ENCODE measurements around the gene HIBADH. TPM values are rescaled to one million over a fixed set of nuclear protein-coding genes. Genes with fewer than 3 reads are reported as not detected.
A peak's percentile ranks its signal among the peaks of the same experiment; 100 is the strongest.

Gene HIBADH
- total RNA-seq, 1 experiment from 2014 or later, result 42.0 TPM

GRCh38 chr7:27608776-27609495 lies 53.7 kb downstream of the HIBADH start:
- Histone ChIP-seq H3K4me3 (ENCODE audit: insufficient read depth, low read depth, low read length) (no peak overlapping the region), H3K36me3 (replicated peaks; ENCODE audit: control insufficient read depth, insufficient read depth, low read length) (no peaks in the 10 kb centered on the region), H3K27me3 (ENCODE audit: control insufficient read depth, insufficient read depth, low read length) (no peaks in the 10 kb centered on the region)
- DNase-seq, result no peak

DNA sequence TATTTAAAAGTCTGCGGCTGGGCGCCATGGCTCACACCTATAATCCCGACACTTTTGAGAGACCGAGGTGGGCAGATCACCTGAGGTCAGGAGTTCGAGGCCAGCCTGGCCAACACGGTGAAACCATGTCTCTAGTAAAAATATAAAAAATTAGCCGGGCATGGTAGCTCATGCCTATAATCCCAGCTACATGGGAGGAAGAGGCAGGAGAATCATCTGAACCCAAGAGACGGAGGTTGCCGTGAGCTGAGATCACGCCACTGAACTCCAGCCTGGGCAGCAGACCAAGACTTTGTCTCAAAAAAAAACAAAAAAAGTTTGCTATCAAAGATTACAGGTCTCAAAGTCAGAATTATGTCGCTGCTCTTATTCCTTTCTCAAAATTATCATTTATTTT lies 55.5 kb downstream of the HIBADH start:
- Histone ChIP-seq H3K27me3 (ENCODE audit: control insufficient read depth, insufficient read depth, low read length) (no peaks in the 10 kb centered on the region), H3K36me3 (replicated peaks; ENCODE audit: control insufficient read depth, insufficient read depth, low read length) (no peaks in the 10 kb centered on the region), H3K4me3 (ENCODE audit: insufficient read depth, low read depth, low read length) (no peak overlapping the region)
- DNase-seq, result no peak

GRCh38 chr7:27606270-27607209 lies 56.1 kb downstream of the HIBADH start:
- H3K4me3 ChIP-seq (ENCODE audit: insufficient read depth, low read depth, low read length), result no peak overlapping the region
- no peaks in the 10 kb centered on the region for H3K36me3 ChIP-seq (replicated peaks; ENCODE audit: control insufficient read depth, insufficient read depth, low read length)
- no peaks in the 10 kb centered on the region for H3K27me3 ChIP-seq (ENCODE audit: control insufficient read depth, insufficient read depth, low read length)
- no peak for DNase-seq

GRCh38 chr7:27605689-27606269 lies 56.9 kb downstream of the HIBADH start:
- no peak for DNase-seq

GRCh38 chr7:27605283-27605682 lies 57.4 kb downstream of the HIBADH start:
- Histone ChIP-seq H3K36me3 (replicated peaks; ENCODE audit: control insufficient read depth, insufficient read depth, low read length) (no peaks in the 10 kb centered on the region), H3K4me3 (ENCODE audit: insufficient read depth, low read depth, low read length) (no peak overlapping the region), H3K27me3 (ENCODE audit: control insufficient read depth, insufficient read depth, low read length) (no peaks in the 10 kb centered on the region)
- no peak for DNase-seq

More at GRCh38 chr7:27605689-27606269, 56.9 kb downstream of the HIBADH start:
- Histone ChIP-seq H3K27me3 (ENCODE audit: control insufficient read depth, insufficient read depth, low read length) (no peaks in the 10 kb centered on the region), H3K36me3 (replicated peaks; ENCODE audit: control insufficient read depth, insufficient read depth, low read length) (no peaks in the 10 kb centered on the region), H3K4me3 (ENCODE audit: insufficient read depth, low read depth, low read length) (no peak overlapping the region)

- Histone ChIP-seq H3K27me3 (ENCODE audit: control insufficient read depth, insufficient read depth, low read length) (no peaks in the 10 kb centered on the region), H3K36me3 (replicated peaks; ENCODE audit: control insufficient read depth, insufficient read depth, low read length) (no peaks in the 10 kb centered on the region), H3K4me3 (ENCODE audit: insufficient read depth, low read depth, low read length) (no peak overlapping the region)
- no peak for DNase-seq
Observed at GRCh38 chr7:27603813-27604212, 58.9 kb downstream of the HIBADH start.

DNA sequence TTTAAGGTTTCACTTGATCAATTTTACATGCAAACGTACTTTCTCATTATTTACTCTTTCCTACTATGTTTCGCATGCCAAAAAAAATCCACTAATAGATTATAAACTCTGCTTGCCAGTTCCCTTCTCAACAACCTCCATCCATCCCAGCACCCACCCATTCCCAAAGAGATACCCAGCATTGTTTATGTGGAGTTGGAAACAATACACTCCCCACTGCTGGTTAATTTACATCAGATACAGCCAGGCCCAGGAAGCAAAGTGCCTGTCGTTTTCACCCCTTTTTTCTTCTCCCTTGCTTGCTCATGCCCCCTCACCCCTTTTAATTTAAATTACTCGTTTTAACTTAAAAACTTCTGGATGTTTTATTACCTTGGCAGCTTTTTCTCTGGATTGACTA lies 59.9 kb downstream of the HIBADH start:
- no peaks in the 10 kb centered on the region for H3K27me3 ChIP-seq (ENCODE audit: control insufficient read depth, insufficient read depth, low read length)
- no peaks in the 10 kb centered on the region for H3K36me3 ChIP-seq (replicated peaks; ENCODE audit: control insufficient read depth, insufficient read depth, low read length)
- H3K4me3 ChIP-seq (ENCODE audit: insufficient read depth, low read depth, low read length), result no peak overlapping the region
- DNase-seq, result peak; percentile 68

DNA sequence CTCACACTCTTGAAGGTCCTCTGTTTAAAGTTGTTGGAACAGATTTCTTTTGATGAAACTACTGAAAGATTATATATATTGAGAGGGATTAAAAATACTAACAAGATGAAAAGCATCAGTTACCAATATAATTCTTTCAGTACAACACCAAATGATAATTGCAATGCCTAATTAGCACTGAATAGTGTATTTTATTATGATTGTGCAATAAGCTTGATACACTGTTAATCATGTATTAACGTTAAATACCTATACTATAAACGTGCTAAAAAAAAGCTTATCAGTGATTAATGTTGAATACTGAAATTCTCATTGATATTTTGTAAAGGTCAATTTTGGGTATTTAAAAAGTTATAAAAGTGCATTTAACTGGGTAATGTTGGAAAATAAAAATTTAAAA lies 61.5 kb downstream of the HIBADH start:
- no peak for DNase-seq
- Histone ChIP-seq H3K36me3 (replicated peaks; ENCODE audit: control insufficient read depth, insufficient read depth, low read length) (no peaks in the 10 kb centered on the region), H3K4me3 (ENCODE audit: insufficient read depth, low read depth, low read length) (no peak overlapping the region), H3K27me3 (ENCODE audit: control insufficient read depth, insufficient read depth, low read length) (no peaks in the 10 kb centered on the region)

GRCh38 chr7:27600247-27600646 lies 62.4 kb downstream of the HIBADH start:
- no peak for DNase-seq
- no peaks in the 10 kb centered on the region for H3K27me3 ChIP-seq (ENCODE audit: control insufficient read depth, insufficient read depth, low read length)
- H3K4me3 ChIP-seq (ENCODE audit: insufficient read depth, low read depth, low read length), result no peak overlapping the region
- no peaks in the 10 kb centered on the region for H3K36me3 ChIP-seq (replicated peaks; ENCODE audit: control insufficient read depth, insufficient read depth, low read length)

DNA sequence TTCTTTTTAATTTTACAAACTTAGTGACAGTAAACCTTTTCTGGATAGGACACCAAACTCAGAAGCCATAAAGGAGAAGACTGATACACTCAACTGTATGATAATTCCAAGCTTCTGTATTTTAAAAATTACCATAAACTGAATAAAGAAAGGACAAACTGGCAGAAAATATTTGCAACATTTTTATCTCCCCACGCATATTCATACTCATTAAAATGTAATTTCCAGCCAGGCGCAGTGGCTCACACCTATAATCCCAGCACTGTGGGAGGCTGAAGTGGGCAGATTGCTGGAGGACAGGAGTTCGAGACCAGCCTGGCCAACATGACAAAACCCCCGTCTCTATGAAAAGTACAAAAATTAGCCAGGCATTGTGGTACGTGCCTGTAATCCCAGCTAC lies 67.7 kb downstream of the HIBADH start:
- H3K36me3 ChIP-seq (replicated peaks; ENCODE audit: control insufficient read depth, insufficient read depth, low read length), result no peaks in the 10 kb centered on the region
- no peak overlapping the region for H3K4me3 ChIP-seq (ENCODE audit: insufficient read depth, low read depth, low read length)
- H3K27me3 ChIP-seq (ENCODE audit: control insufficient read depth, insufficient read depth, low read length), result no peaks in the 10 kb centered on the region
- DNase-seq, result no peak

DNA sequence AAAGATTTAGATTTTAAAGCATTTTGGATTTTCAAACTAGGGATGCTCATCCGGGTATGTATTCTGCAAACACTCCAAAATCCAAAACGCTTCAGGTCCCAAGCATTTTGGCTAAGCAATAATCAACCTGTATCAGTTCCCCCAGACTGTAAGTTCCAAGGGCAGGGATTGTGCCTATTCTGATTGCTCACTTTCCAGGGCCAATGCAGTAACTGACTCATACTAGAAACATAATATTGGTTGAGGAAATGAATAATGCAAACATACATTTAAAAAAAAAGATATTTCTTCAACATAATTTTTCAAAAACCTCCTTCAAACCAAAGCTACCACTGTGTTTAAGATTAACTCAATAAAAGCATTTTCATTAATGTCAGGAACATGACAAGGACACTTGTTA lies 69.5 kb downstream of the HIBADH start:
- Histone ChIP-seq H3K27me3 (ENCODE audit: control insufficient read depth, insufficient read depth, low read length) (no peaks in the 10 kb centered on the region), H3K4me3 (ENCODE audit: insufficient read depth, low read depth, low read length) (no peak overlapping the region), H3K36me3 (replicated peaks; ENCODE audit: control insufficient read depth, insufficient read depth, low read length) (no peaks in the 10 kb centered on the region)
- DNase-seq, result no peak

- no peaks in the 10 kb centered on the region for H3K36me3 ChIP-seq (replicated peaks; ENCODE audit: control insufficient read depth, insufficient read depth, low read length)
- H3K27me3 ChIP-seq (ENCODE audit: control insufficient read depth, insufficient read depth, low read length), result no peaks in the 10 kb centered on the region
- no peak for DNase-seq
- H3K4me3 ChIP-seq (ENCODE audit: insufficient read depth, low read depth, low read length), result no peak overlapping the region
Observed at GRCh38 chr7:27590416-27590815, 72.3 kb downstream of the HIBADH start.

GRCh38 chr7:27587429-27587828 lies 75.3 kb downstream of the HIBADH start:
- no peak for DNase-seq
- H3K36me3 ChIP-seq (replicated peaks; ENCODE audit: control insufficient read depth, insufficient read depth, low read length), result no peaks in the 10 kb centered on the region
- H3K27me3 ChIP-seq (ENCODE audit: control insufficient read depth, insufficient read depth, low read length), result no peaks in the 10 kb centered on the region
- no peak overlapping the region for H3K4me3 ChIP-seq (ENCODE audit: insufficient read depth, low read depth, low read length)

GRCh38 chr7:27586825-27587224 lies 75.9 kb downstream of the HIBADH start:
- Histone ChIP-seq H3K4me3 (ENCODE audit: insufficient read depth, low read depth, low read length) (no peak overlapping the region), H3K27me3 (ENCODE audit: control insufficient read depth, insufficient read depth, low read length) (no peaks in the 10 kb centered on the region), H3K36me3 (replicated peaks; ENCODE audit: control insufficient read depth, insufficient read depth, low read length) (no peaks in the 10 kb centered on the region)
- DNase-seq, result peak; percentile 10

Data from H7 (cell line).